ENCODE results near the gene SERPINB12.

The SERPINB12 gene

DNA sequence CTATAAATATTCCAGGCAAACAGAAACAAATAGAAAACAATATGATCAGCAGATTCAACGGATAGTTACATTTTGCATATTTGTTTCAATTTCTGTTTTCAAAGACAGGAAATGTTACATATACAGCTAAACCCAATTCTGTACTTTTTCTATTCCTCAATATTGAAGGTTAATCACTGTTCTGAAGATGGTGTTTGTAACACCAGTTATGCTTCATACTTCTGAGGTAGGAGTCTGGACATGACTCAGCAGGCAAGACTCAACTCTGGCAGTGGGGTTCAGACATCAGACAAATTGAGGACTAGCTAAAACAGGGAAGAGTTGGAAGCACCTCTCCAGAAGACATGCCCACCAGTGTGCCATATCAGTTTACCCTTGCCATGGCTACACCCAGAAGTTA, 61.6 kb downstream of the SERPINB12 start:
- DNase-seq, result no peak

GRCh38 chr18:63604791-63605567, 62.8 kb downstream of the SERPINB12 start:
- peak; percentile 10 for DNase-seq

DNA sequence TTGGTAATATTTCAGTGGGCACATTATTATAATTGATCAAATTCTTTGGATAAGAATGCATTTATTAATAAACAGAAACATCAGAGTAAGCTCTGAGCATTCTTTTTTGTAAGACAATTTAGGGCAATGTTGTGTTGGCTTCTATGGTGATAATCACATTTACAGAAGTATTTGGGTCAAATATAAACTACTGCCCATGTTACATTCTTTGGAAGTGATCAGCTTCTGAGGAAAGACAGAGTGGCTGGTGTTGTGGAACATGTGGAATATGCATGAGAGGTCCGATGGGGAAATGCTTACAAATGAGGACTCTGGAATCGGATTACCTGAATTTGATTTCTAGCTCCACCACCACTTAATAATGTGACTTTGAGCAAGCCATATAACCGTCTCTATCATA, 64.4 kb downstream of the SERPINB12 start:
- DNase-seq, result no peak

DNA sequence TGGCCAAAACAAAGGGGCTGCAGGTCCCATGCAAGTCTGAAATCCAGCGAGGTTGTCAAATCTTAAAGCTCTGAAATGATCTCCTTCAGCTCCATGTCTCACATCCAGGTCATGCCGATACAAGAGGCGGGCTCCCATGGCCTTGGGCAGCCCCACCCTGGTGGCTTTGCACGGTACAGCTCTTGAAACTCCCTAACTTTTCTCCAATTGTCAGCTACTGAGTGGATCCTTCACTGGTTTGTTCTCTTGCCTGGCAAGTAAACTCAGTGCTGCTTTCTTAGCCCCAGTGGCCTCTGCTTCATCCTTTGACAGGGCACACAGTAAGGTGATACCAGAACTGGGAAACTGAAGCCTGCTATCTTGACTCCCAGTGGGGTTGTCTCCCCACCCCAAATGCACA, 71.3 kb downstream of the SERPINB12 start:
- DNase-seq, result no peak

DNA sequence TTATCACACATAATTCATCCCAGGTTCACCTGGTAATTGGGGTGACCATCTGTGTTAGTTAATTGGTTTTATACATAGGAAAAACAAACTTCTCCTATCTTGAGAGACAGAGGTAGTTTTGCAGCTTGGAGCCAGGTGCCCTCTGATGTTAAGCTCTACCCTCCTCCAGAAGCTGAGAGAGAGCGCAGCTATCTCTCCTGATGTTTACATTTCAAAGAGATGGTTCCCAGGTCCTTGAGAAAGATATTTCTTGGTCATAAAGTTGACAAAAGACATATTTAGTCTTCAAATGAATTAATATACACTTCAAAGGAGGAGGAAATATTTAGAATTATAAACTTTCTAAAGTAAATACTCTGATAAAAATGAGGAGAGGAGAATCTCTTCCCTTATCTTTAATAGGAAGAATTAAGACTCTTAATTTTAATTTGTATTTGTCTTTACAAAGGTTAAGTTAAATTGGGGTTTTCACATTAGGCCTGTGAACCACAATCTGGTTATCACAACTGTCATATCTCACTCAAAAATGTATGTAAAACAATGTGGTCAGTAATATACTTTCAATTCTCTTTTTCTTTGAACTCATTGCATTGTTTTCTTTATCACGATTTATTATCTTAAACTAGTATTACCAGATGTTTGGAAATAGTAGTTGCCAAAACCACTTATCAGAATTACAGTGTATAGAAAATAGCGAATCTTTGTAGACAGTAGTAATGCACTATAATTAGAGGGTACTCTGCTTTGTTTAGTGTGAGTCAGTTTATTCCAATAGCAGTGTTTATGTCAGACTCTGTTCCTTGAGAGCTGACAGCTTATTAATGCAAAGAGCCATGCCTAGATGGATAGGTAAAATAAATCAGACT, 75.1 kb downstream of the SERPINB12 start:
- peak; percentile 56 for DNase-seq

DNA sequence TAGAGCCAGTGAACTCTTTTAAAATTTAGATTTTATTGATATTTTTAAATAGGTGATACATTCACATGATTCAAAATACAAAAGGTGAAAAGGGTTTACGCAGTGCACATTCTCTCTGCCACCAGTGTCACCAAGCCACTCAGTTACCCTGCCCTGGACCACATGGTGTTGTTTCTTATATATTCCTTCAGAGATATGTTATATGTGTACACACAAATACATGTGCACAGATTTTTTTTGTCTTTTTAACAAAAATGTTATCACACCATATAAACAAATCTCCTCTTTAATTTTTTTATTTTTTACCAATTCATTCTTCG, 75.7 kb downstream of the SERPINB12 start:
- no peak for DNase-seq

All from DMS79 treated with DMSO at 0.1 percent for 48 hours (cell line).